NCI-H446 (cell line): ENCODE results near the gene ARPC3.
"Not testable (repeated sequence)": the region's sequence is repeated elsewhere in the genome, so short reads cannot be mapped to it uniquely, and the experiment has no call there.

Experiments
- DNase-seq, 2 experiments: peaks; one replicate each; lab custom pipeline; 2025; lab: John Stamatoyannopoulos, UW

Gene ARPC3

DNA sequence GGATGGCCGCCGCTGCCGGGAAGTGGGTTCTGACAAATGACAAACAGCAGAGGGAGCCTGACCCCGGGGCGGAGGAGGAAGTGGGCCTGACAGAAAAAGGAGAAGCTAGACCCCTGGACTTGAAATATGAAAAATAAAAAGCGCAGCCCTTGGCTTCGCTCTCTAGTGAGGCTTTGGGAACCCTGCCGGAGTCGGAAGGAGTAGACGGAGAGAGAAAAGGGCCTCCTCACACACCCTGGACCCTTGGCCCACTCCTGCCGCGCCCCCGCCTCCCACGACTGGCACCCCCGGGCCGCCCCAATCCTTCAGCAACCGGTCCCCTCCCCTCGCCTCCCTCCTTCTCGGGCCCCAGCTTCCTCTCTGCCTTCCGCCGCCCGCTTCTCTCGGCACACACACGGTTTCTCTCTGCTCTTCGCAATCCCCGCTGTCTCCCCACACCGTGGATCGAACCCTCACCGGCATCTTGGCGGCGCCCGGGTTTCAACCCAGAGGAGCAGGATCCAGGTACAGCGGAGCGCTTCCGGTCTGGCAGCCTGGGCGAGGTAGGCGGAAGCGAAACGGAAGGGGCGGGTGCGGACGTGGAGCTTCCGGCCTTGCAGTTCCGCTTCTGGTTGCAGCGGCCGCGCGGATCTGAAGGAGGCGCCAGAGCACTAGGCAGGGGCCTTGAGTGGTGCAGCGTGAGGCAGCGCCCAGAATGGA is at the start of gene ARPC3:
ARPC3 (minus strand) TSS at position 539 of the 699 bp plus-strand sequence; CDS start at position 462, 77 bp downstream.
- DNase-seq: peak; percentile 50 to 94

DNA sequence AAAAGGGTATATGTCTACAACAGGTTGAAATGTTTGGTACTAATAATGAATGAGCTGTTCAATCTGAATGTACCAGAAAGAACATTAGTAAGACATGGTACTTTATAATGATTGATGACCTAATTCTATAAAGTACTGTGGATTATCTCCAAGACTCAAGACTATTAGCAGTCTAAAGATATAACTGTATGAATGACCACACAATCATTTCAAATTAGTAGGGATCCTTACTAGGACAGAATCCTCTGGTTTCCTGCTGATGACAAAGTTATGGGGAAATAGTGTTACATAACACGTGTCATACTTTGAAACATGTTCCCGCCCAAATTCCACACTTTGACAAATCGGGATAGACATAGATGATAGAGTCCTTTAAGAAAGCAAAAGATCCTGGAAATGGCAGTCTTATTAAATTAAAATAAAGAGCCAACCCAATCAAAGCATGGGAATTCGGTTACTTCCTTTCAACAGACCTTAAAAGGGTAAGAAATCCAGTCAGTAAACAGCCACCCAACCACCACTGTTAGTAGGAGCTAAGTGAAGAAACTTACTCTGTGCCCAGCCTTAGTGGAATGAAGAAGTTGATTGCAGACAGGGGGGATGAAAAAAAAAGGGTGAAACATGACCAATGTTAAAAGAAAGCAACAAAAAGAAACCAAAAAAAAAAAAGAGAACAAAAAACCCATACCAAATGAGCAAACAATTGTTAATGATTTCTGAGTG is 49.0 kb upstream of the ARPC3 start:
- DNase-seq: no peak

DNA sequence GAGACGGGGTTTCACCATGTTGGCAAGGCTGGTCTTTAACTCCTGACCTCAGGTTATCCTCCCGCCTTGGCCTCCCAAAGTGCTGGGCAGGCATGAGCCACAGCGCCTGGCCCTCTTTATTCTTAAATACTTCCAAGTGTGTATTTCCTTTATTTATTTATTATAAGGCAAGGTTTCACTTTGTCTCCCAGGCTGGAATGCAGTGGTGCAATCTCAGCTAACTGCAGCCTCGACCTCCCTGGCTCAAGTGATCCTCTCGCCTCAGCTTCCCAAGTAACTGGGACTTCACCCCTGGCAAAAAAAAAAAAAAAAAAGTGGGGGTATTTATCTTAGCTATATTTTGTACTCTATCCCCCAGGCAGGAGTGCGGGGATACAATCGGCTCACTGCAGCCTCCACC is 25.3 kb upstream of the ARPC3 start:
- DNase-seq: no peak

DNA sequence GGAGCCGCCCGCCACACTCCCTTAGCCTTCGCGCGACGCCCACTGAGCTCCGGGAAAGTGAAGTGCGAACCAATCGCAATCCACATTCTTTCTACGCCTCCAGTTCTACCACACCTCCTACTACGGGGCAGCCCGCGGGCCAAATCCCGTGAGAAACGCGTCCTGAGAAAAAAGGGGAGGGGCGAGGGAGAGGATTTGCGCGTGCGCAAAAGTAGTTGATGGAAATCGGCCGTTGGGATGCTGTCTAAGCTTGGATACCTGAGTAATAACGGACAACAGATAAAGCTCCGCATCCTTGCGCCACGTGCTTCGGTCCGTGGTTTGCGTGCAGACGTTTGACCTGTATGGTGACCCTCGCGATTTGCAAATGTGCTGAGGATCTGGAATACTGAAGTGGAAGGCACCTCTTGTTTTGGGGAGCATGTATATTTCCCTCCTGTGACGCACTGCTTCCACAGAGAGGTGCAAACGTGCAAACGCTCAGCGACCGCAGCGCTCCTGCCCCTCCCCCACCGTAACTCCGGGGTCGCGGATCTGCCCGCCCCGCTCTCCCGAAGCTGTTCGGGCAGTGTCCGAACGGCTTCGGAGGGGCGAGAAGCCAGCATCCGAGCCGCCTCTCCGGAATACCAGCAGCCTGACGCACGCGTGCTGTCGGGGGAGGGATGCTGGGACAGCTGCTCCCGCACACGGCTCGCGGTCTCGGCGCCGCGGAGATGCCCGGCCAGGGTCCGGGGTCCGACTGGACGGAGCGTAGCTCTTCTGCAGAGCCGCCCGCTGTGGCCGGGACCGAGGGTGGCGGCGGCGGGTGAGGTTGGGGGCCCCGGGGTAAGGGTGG is 18.3 kb upstream of the ARPC3 start, which contains the start of the genes FAM216A and GPN3:
FAM216A (plus strand) TSS at position 632 of the 835 bp plus-strand sequence; CDS start at position 663, 31 bp downstream.
GPN3 (minus strand) TSS at position 44 of the 835 bp plus-strand sequence. CDS start 54 bp downstream, outside the sequence.
- DNase-seq: peak; percentile 93 to 98

DNA sequence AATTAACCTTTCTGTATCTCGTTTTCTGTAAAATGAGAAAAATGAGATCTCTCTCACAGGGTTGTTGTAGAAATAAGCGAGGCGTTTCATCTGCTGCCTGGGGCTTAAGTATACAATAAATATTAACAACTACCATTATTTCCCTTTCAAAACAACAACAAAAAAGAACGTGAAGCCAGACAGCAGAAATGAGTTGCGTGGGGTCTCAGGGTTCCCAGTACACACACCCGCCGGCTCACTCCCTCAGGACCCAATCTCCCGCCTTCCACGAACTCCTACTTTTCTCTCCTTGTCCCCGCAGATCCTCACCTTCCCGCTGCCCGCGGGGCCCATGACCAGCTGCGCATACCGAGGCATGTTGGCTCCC is 17.7 kb upstream of the ARPC3 start:
- DNase-seq: no peak

DNA sequence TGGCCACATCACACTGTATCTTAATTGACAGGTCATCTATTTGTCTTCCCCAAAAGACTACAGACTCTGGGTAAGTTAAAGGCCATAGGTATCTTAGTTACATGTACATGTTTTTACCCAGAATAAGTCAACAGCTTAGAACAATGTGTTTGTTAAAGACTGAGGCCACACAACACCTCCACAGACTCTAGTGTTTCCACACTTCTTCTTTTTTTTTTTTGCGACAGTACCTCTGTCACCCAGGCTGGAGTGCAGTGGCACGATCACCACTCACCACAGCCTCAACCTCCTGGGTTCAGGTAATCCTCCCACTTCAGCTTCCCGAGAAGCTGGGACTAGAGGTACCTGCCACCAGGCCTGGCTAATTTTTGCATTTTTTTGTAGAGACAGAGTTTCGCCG is 16.7 kb upstream of the ARPC3 start:
- DNase-seq: no peak

DNA sequence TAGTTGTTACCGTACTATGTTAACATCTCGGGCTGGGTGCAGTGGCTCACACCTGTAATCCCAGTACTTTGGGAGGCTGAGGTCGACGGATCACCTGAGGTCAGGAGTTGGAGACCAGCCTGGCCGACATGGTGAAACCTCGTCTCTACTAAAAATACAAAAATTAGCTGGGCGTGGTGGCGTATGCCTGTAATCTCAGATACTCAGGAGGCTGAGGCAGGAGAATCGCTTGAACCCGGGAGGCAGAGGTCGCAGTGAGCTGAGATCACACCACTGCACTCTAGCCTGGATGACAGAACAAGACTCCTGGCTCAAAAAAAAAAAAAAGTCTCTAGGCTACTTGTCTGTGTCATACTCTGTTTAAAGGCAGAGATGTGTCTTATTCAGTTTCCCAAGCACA is 15.6 kb upstream of the ARPC3 start:
- DNase-seq: not testable (repeated sequence)

DNA sequence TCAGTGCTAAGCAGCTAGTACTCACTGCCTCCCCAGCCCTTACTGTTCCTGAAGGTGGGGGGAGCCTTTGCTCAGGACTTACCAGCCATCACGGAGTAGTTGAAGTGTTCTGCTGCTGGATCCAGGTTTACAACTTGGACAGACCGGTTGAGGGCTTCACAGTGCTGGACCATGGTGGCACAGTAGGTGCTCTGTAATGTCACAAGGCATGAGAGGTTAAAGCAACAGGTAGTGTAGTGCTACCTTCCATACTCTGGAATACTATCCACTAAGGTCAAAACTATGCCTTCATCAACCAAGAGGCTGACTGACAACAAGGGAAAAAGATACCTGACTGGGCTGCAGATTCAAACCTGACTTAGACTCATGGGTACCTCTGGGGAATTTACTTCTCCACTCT is 14.9 kb upstream of the ARPC3 start:
- no peak for DNase-seq

DNA sequence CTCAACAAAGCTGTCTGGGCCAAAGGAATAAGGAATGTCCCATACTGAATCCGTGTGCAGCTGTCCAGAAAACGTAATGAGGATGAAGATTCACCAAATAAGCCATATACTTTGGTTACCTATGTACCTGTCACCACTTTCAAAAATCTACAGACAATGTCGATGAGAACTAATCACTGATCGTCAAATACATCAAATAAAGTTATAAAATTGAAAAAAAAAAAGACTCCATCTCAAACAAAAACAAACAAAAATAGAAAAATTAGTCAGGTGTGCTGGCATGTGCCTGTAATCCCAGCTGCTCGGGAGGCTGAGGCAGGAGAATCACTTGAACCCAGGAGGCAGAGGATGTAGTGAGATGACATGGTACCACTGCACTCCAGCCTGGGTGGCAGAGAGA is 11.1 kb upstream of the ARPC3 start:
- not testable (repeated sequence) for DNase-seq

DNA sequence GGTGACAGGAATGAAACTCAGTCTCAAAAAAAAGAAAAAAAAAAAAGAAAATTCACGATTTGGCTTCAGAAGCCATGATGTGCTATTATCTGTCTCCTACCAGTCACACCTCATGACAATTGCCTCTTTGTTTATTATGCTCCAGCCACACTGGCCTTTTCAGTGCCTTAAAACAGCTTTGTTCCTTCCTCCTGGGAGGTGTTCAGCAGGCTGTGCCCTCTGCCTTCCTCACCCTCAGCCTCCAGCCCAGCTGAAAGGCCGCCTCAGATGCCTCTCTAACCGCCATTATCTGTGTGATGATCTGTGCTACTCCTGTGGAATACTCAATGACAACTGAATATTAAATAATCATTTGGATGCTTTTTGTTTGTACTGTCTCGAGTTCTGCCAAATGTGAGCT is 8.6 kb upstream of the ARPC3 start:
- no peak for DNase-seq

DNA sequence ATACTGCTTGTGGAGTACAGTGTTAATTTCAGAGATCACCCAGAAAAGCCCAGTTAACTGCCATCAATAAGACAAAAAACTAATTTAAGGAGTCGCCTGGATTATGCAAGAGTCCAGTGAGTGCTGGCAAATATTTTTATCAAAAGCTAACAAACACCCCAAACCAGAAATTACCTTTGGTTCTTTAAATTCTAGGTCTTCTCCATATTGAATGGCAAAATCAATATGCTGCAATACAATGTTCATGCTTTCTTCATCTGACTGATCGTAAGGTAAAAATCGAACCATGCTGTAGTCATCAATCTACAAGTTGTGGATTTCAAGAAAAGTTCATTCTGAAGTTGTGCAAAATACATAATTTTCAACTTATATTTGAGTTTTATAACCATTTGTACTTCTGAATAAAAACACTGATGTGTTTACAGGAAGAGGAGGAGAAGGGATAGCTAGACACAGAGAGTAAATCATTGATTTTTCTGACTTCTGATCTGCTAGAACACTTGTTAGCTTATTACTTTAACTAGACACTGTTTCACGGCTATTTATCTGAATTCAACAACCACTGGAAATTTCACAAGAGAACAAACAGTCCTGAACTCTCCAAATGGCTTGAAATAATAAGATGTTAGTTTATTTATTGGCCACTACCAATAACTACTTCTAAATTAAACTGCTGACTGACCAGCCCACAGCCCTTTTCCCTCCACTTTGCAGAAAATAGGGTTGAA is 3.6 kb upstream of the ARPC3 start:
- DNase-seq: no peak

DNA sequence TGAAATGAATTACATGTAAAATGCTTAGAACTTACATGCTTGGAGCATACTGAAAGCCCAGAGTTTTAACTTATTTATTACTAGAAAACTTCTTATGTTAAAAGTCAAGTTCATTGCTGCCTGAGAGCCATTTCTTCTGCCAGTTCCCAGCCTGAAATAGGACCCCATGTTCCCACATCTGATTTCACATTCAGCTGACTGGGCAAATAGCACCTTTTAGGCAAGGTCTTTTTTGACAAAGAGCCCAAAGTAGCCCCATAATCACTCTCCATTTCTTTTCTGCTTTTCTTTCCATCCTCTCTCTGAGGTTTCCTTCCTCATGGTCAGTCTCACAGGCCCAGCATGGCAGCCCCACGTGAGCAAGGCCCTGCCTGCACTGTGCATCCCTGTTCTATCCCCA is 1.1 kb upstream of the ARPC3 start:
- DNase-seq: no peak

DNA sequence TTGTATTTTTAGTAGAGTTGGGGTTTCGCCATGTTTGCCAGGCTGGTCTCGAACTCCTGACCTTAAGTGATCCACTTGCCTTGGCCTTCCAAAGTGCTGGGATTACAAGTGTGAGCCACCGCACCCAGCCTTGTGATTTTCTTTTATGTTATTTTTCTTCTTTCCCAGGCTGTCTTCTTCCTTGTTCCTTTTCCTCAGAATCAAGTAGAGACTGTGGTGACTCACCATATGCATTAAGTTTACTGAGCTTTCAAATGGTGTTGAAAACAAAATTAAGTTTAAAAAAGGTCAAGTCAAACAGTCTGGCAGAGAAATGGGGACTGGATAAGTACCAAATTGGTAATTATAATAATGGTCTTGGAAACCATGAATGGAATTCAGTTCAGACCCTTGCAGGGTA is 5.7 kb downstream of the ARPC3 start:
- no peak for DNase-seq

DNA sequence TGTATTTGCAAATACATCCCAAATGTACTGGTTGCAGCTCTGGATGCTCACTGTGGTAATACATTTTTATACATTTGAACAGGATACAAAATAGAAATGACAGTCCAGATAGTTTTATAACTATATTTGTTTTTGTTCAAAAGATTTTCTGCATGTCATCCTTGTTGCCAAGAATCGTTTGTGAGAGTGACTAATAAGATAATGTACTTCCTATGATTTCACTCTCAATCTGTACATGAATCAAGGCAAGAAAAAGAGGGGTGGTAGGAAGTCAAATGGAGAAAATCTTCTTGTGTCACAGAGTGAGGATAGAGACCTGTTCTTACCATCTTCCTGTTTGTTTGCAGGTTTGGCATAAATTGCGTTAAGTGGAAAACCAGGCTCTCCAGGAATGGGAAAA is 13.9 kb downstream of the ARPC3 start:
- no peak for DNase-seq

DNA sequence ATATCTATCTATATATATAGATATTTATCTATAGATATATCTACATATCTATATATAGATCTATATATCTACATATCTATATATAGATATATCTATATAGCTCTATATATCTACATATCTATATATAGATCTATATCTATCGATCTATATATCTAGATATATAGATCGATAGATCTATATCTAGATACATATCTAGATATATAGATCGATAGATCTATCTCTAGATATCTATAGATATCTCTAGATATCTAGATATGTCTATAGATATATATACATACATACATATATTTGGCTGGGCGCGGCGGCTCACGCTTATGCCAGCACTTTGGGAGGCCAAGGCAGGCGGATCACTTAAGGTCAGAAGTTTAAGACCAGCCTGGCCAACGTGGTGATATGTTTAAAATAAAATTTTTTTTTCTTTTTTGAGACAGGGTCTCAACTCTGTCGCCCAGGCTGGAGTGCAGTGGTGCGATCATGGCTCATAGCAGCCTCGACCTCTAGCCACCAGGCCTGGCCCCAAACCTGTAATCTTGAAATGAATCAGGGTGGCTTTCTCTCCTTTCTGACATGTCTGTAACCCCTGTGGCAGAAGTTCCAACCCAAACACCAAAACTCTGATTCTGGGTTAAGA is 18.1 kb downstream of the ARPC3 start:
- DNase-seq: no peak

DNA sequence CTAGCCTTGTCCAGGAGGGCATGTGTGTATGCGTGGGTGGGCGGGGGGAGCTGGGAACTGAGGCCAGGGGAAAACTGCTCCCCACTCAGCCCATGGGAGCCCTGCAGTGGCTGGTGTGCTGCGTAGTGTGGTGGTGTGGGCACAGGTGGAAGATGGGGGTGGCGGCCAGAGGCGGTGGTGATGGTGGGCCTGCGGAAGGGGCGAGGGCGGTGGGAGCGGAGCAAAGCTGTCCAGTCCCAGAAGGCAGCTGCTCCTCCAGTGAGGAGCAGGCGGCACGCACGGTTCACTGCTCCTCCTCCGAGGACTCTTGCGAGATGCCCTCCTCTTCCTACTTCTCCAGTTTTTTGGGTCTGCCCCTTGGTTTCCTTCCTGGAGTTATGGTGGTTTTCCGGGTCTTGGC is 20.5 kb downstream of the ARPC3 start:
- not testable (repeated sequence) for DNase-seq

DNA sequence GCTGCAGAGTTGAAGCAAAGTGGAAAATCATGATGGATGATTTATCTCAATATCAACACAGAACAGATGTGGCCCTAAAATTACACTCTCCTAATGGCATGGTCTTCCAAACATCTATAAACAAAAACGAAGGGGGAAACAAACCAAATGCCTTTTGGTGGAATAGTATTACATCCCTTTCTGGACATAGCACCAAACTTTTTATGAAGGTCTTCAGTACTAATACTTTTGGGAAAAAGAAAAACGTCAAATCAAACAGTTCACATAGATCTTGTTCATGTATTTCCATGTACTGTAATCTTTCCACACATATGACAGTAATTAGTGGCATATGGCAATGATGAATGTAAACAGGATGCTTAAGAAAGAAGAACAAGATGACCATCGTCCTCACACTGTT is 23.7 kb downstream of the ARPC3 start:
- no peak for DNase-seq

DNA sequence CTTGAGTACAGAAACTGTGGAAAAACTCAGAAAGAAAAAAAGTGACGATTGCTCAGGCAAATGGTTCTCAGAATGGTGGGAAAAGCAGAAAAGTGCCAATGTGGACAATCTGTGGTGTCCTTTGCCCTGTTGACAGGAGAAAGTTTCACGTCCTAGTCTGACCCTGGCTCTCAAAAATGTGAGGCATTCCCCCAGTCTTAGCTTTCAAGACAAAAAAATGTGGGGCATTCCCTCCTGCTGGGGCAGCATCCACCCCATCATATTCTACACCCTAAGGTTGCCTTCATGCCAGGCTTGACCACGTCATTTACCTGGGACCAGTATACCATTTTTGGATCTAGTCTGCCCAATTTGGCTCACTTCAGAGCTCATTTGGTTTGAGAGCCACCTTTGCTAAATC is 25.9 kb downstream of the ARPC3 start:
- no peak for DNase-seq

DNA sequence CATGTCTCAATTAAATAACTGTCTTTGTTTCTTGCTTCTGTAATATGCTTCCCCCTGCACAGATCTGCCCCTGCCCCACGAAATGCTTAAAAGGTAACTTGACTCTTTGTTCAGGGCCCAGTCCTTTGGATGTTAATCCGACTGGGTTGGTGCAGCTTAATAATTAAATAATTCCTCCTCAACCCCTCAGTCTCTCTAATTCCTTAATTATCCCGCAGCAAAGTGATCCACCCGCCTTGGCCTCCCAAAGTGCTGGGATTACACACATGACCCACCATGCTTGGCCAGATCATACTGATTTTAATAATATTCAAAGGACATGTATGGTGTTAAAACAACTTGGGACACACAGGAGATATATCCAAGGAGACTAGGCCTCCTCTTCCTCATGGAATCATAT is 28.4 kb downstream of the ARPC3 start:
- no peak for DNase-seq

DNA sequence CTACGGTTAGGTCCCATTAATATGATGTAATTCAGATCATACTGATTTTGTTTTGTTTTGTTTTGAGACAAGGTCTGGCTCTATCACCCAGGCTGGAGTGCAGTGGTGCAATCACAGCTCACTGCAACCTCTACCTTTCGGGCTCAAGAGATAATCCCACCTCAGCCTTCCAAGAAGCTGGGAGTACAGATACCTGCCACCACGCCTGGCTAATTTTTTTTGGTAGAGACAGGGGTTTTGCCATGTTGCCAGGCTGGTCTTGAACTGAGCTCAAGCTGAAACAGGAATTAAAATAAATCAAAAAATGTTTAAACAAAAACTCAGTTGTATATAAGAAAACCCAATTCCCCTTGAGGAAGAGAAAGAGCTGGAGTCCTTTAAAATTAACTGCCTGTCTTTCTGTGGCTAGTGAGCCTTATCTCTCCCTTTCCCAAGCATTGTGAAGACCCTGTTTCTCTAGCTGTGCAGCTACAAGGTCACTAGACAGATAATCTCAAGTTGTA is 28.9 kb downstream of the ARPC3 start:
- DNase-seq: no peak

DNA sequence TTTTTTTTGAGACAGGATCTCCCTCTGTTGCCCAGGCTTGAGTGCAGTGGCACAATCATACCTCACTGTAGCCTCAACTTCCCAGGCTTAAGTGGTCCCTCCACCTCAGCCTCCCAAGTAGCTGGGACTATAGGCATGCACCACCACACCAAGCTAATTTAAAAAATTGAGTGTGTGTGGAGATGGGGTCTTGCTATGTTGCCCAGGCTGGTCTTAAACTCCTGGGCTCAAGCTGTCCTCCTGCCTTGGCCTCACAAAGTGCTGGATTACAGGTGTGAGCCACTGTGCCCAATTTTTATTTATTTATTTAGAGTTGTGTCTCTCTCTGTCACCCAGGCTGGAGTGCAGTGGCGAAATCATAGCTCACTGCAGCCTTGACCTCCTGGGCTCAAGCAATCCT is 29.5 kb downstream of the ARPC3 start:
- DNase-seq: not testable (repeated sequence)
